A549 treated with AZD2906 at 1 μM for 4 hours (cell line): ENCODE measurements around the gene TLE5. TPM values are rescaled to one million over a fixed set of nuclear protein-coding genes. Genes with fewer than 3 reads are reported as not detected.

ENCODE experiments used
- total RNA-seq: library from RNA; stranded (reverse); fragments of 200-300 nt; extraction: Qiagen RNA extraction; gene quantifications from 5 replicates; pipeline ENCODE4 v1.2.3, GENCODE V29; 2022

TLE5 gene, protein sequence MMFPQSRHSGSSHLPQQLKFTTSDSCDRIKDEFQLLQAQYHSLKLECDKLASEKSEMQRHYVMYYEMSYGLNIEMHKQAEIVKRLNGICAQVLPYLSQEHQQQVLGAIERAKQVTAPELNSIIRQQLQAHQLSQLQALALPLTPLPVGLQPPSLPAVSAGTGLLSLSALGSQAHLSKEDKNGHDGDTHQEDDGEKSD
- 194 to 285 TPM (median 274 TPM) in 5 replicates for total RNA-seq

DNA sequence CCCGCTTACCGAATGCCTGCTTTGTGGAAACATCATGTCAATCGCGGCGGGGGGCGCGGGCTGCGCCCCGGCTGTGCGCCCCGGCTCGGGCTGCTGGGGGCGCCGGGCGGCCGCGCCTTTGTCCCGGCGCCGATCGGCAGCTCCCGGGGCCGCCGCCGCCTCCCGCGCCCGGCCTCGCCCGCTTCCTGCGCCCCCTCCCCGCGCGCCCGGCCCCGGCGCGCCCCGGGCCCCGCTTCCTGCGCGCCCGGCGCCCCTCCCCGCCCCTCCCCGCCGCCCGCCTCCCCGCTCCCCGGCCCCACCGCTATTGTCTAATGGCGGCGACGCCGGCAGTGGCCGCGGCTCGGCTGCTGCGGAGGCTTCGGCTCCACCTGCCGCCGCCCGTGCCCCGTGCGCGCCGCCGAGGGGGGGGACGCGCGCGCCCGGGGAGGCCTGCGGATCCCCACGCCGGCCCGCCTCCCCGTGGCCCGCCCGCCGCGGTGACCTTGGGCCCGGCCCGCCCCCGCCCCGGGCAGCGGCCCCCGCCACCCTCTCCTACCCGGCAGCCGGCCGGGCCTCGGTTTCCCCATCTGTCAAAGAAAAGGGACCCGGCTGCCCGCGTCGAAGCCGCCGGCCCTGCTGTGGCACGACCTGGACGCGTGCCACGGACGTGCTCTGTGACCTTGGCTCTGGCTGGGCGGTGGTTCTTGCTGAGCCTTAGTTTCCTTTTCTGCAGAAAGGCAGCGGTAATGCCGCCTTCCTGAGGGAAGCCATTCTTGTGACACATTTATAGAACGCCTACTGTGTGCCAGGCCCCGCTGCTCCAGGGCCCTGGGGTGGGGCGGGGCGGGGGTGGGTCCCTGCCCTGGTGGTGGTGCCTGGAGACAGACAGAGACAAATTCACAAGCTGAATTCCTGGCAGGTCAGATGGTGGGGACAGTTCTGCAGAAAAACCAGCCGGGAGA, at the start of gene TLE5:
Gene TLE5, minus strand, starts transcription at position 331 of the 941 bp plus-strand sequence. Its CDS starts 295 bp downstream, at position 36.

GRCh38 chr19:3029065-3029923, 33.0 kb downstream of the TLE5 start, which contains the start of gene TLE2:
Gene TLE2, minus strand, starts transcription at chr19:3029280. Its CDS starts 376 bp downstream, at chr19:3028904.

Other genes starting within 250 kb of the TLE5 start
- 0.77 to 1.1 TPM (median 0.91 TPM) in 5 replicates for gene ZNF554, start 242.6 kb downstream of the TLE5 start, total RNA-seq
- gene ZNF555, start 221.0 kb downstream of the TLE5 start, total RNA-seq: 1.8 to 2.8 TPM (median 2.4 TPM) in 5 replicates
- 0.02 to 0.07 TPM (median 0.05 TPM) in 5 replicates for gene ZNF556, start 195.2 kb downstream of the TLE5 start, total RNA-seq
- 3.7 to 5.4 TPM (median 4.1 TPM) in 5 replicates for gene ZNF57, start 161.6 kb downstream of the TLE5 start, total RNA-seq
- gene ZNF77, start 117.5 kb downstream of the TLE5 start, total RNA-seq: 1.4 to 2.0 TPM (median 1.6 TPM) in 5 replicates
- 4.7 to 6.8 TPM (median 5.3 TPM) in 5 replicates for gene TLE6, start 84.9 kb downstream of the TLE5 start, total RNA-seq
- 2.5 to 3.8 TPM (median 3.0 TPM) in 5 replicates for gene TLE2, start 33.2 kb downstream of the TLE5 start, total RNA-seq
- gene GNA11, start 31.9 kb upstream of the TLE5 start, total RNA-seq: 31.8 to 34.2 TPM (median 32.4 TPM) in 5 replicates
- 0.05 to 0.14 TPM (median 0.07 TPM) in 5 replicates for gene GNA15, start 73.5 kb upstream of the TLE5 start, total RNA-seq
- gene S1PR4, start 116.3 kb upstream of the TLE5 start, total RNA-seq: 0.10 to 0.22 TPM (median 0.14 TPM) in 5 replicates
- 57.8 to 84.1 TPM (median 76.6 TPM) in 5 replicates for gene NCLN, start 123.4 kb upstream of the TLE5 start, total RNA-seq
- 0.29 to 0.66 TPM (median 0.46 TPM) in 5 replicates for gene CELF5, start 162.2 kb upstream of the TLE5 start, total RNA-seq